ACC112 (cell line): ENCODE measurements around the gene GRPEL1.
"Not testable (repeated sequence)": the region's sequence is repeated elsewhere in the genome, so short reads cannot be mapped to it uniquely, and the experiment has no call there.

Source experiments
- H2AFZ ChIP-seq: fragments of 200-600 bp; sonication (generic); one replicate; pipeline ENCODE4 v1.6.0; 2017; ENCODE audit warnings: antibody characterized with exemption, low read length; ENCODE audit not compliant: unreplicated experiment
- H3K27ac ChIP-seq: fragments of 200-600 bp; sonication (generic); 2 replicates; pipeline ENCODE4 v1.5.1; 2014; ENCODE audit warnings: low read depth, mild to moderate bottlenecking, antibody characterized with exemption, low read length, moderate library complexity
- H3K27me3 ChIP-seq: fragments of 200-600 bp; sonication (generic); 2 replicates; pipeline ENCODE4 v1.6.1; 2014; ENCODE audit warnings: mild to moderate bottlenecking, antibody characterized with exemption, low read length, moderate library complexity, mixed read lengths; ENCODE audit not compliant: insufficient read depth
- H3K36me3 ChIP-seq: fragments of 200-600 bp; sonication (generic); 2 replicates; pipeline ENCODE4 v1.6.1; 2016; ENCODE audit warnings: mild to moderate bottlenecking, antibody characterized with exemption, low read length, moderate library complexity, mixed read lengths; ENCODE audit not compliant: insufficient read depth
- H3K4me1 ChIP-seq: fragments of 200-600 bp; sonication (generic); one replicate; pipeline ENCODE4 v1.6.1; 2016; ENCODE audit warnings: low read length, mixed read lengths; ENCODE audit not compliant: insufficient read depth, unreplicated experiment, control insufficient read depth
- H3K4me3 ChIP-seq: fragments of 200-600 bp; sonication (generic); 2 replicates; pipeline ENCODE4 v1.5.1; 2014; ENCODE audit warnings: mild to moderate bottlenecking, low read depth, low read length
- H3K79me2 ChIP-seq: fragments of 200-600 bp; sonication (generic); one replicate; pipeline ENCODE4 v1.6.0; 2016; ENCODE audit warnings: low read length; ENCODE audit not compliant: control insufficient read depth, unreplicated experiment, insufficient read depth

The GRPEL1 gene

GRCh38 chr4:7089213-7089986, 21.5 kb upstream of the GRPEL1 start:
- no peaks in the 10 kb centered on the region for H3K4me1 ChIP-seq
- H3K27me3 ChIP-seq: peaks cover 15% of the 10 kb centered on the region; the same call in 1 of the 2 replicates
- no peak overlapping the region for H2AFZ ChIP-seq
- no peak overlapping the region for H3K4me3 ChIP-seq
- no peaks in the 10 kb centered on the region for H3K36me3 ChIP-seq
- no peak overlapping the region for H3K27ac ChIP-seq
- no peaks in the 10 kb centered on the region for H3K79me2 ChIP-seq

GRCh38 chr4:7087036-7087435, 19.2 kb upstream of the GRPEL1 start:
- Histone ChIP-seq H2AFZ (no peak overlapping the region), H3K36me3 (no peaks in the 10 kb centered on the region), H3K27me3 (peaks cover 31% of the 10 kb centered on the region), H3K4me1 (peaks cover 2% of the 10 kb centered on the region), H3K27ac (no peak overlapping the region), H3K79me2 (no peaks in the 10 kb centered on the region), H3K4me3 (no peak overlapping the region)

- Histone ChIP-seq H3K79me2 (no peaks in the 10 kb centered on the region), H3K36me3 (no peaks in the 10 kb centered on the region), H3K27ac (no peak overlapping the region), H3K27me3 (peaks cover 33% of the 10 kb centered on the region), H3K4me1 (peaks cover 2% of the 10 kb centered on the region), H2AFZ (no peak overlapping the region), H3K4me3 (no peak overlapping the region)
Observed at GRCh38 chr4:7086384-7086783, 18.5 kb upstream of the GRPEL1 start.

DNA sequence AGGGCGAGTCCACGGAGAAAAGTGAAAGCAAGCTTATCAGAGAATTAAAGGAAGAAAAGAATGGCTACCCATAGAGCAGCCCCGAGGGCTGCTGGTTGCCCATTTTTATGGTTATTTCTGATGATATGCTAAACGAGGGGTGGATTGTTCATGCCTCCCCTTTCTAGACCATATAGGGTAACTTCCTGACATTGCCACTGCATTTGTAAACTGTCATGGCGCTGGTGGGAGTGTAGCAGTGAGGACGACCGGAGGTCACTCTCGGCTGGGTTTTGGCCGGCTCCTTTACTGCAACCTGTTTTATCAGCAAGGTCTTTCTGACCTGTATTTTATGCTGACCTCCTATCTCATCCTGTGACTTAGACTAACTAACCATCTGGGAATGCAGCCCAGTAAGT, 16.7 kb upstream of the GRPEL1 start:
- Histone ChIP-seq H3K27me3 (peaks cover 45% of the 10 kb centered on the region), H3K4me3 (peak overlapping the region; percentile 65), H2AFZ (peak overlapping the region; percentile 89)
- not testable (repeated sequence) for H3K36me3 ChIP-seq, H3K4me1 ChIP-seq, H3K27ac ChIP-seq, H3K79me2 ChIP-seq

GRCh38 chr4:7083597-7084563, 16.0 kb upstream of the GRPEL1 start:
- Histone ChIP-seq H3K27ac (no peak overlapping the region), H3K4me3 (peak overlapping the region; percentile 65), H3K36me3 (no peaks in the 10 kb centered on the region), H3K79me2 (no peaks in the 10 kb centered on the region), H3K4me1 (peaks cover 2% of the 10 kb centered on the region), H2AFZ (peak overlapping the region; percentile 89), H3K27me3 (peaks cover 45% of the 10 kb centered on the region)

GRCh38 chr4:7079909-7080308, 12.0 kb upstream of the GRPEL1 start:
- H3K79me2 ChIP-seq, H3K27ac ChIP-seq, H3K36me3 ChIP-seq, H3K4me1 ChIP-seq, H3K4me3 ChIP-seq, H2AFZ ChIP-seq: not testable (repeated sequence)
- H3K27me3 ChIP-seq: peaks cover 31% of the 10 kb centered on the region

- not testable (repeated sequence) for H3K79me2 ChIP-seq, H3K27ac ChIP-seq, H3K36me3 ChIP-seq, H3K4me3 ChIP-seq, H3K4me1 ChIP-seq, H2AFZ ChIP-seq
- H3K27me3 ChIP-seq: peaks cover 30% of the 10 kb centered on the region
Observed at GRCh38 chr4:7079483-7079882, 11.6 kb upstream of the GRPEL1 start.

- H3K36me3 ChIP-seq: no peaks in the 10 kb centered on the region
- no peak overlapping the region for H2AFZ ChIP-seq
- H3K27me3 ChIP-seq: peaks cover 18% of the 10 kb centered on the region
- no peak overlapping the region for H3K4me3 ChIP-seq
- H3K27ac ChIP-seq: no peak overlapping the region
- no peaks in the 10 kb centered on the region for H3K79me2 ChIP-seq
- H3K4me1 ChIP-seq: peaks cover 4% of the 10 kb centered on the region
Observed at GRCh38 chr4:7078025-7078424, 10.2 kb upstream of the GRPEL1 start.

- Histone ChIP-seq H3K4me3 (no peak overlapping the region), H3K27ac (no peak overlapping the region), H3K4me1 (peaks cover 4% of the 10 kb centered on the region), H2AFZ (no peak overlapping the region), H3K36me3 (no peaks in the 10 kb centered on the region), H3K27me3 (peaks cover 14% of the 10 kb centered on the region), H3K79me2 (no peaks in the 10 kb centered on the region)
Observed at GRCh38 chr4:7077371-7077770, 9.5 kb upstream of the GRPEL1 start.

- H3K4me3 ChIP-seq: no peak overlapping the region
- H3K27ac ChIP-seq: no peak overlapping the region
- peaks cover 14% of the 10 kb centered on the region for H3K27me3 ChIP-seq
- H3K36me3 ChIP-seq: no peaks in the 10 kb centered on the region
- H3K79me2 ChIP-seq: no peaks in the 10 kb centered on the region
- peaks cover 4% of the 10 kb centered on the region for H3K4me1 ChIP-seq
- H2AFZ ChIP-seq: no peak overlapping the region
Observed at GRCh38 chr4:7076696-7077082, 8.8 kb upstream of the GRPEL1 start.
